Measurements from ENCODE around the gene INAFM2. TPM values are rescaled to one million over a fixed set of nuclear protein-coding genes. Genes with fewer than 3 reads are reported as not detected.

The INAFM2 gene
- total and polyA plus RNA-seq, 2 donors (not counting 3 experiments of a cell fraction or from before 2014, with no cell fraction given), result 10.4 to 24.1 TPM

DNA sequence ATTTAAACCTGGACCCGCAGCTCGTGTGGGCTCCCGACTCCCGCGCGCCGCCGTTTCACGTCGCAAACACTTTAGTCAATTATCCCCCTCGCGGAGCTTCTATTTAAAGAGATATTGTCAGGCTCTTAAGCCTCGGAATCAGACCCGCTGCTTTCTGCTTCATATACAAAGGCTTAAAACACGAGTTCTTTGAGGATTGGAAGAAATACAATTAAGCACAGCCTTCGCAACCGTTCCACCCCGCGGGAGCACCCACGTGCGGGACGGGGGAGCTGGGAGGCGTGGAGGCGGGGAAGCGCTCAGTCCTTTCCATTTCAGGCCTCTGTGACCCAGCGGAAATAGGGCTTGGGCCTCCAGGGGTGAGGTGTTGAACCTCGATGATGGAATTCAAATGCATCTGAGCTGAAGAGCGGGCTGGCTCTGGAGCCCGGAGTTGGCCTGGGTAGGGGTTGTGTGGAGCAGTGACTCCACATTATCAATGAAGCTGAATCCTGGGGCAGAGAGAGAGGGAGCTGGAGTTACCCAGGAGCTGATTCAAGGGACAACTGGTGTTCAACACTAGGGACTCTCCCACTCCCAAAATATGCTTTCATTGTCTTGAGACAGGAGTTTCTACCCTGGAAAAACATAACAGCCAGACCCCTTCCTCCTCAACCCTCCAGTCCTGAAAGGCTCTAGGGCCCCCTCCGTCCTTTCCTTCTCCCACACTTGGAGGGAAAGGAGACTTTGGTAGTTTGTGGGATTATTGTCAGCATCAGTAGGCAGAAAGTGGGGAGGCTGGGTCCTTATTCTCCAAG is 43.0 kb upstream of the INAFM2 start:
- Histone ChIP-seq H3K4me1 (ENCODE audit: control insufficient read depth, extremely low read depth, insufficient read depth, low read length) (peaks cover 11% of the 10 kb centered on the region), H2AFZ (ENCODE audit: low read depth, low read length) (no peak overlapping the region), H3K79me2 (ENCODE audit: control insufficient read depth, insufficient read depth, low read length) (no peaks in the 10 kb centered on the region), H3K9ac (replicated peaks; ENCODE audit: extremely low read depth, insufficient read depth, low read length) (no peak overlapping the region), H3K9me3 (replicated peaks; ENCODE audit: control insufficient read depth, insufficient read depth, low read length) (no peaks in the 10 kb centered on the region), H3K27me3 (ENCODE audit: control insufficient read depth in 2 of 2, insufficient read depth in 2 of 2, low read length in 2 of 2) (peaks cover 50 to 72% of the 10 kb centered on the region in 2 experiments), H3K9me1 (replicated peaks; ENCODE audit: control insufficient read depth, extremely low read depth, insufficient read depth, low read length) (no peaks in the 10 kb centered on the region), H4K20me1 (replicated peaks; ENCODE audit: control insufficient read depth, extremely low read depth, insufficient read depth, low read length) (no peaks in the 10 kb centered on the region), H3K36me3 (ENCODE audit: control insufficient read depth in 2 of 2, extremely low read depth in 1 of 2, insufficient read depth in 2 of 2, low read length in 2 of 2) (no peaks in the 10 kb centered on the region), H3K4me2 (ENCODE audit: insufficient read depth, low read length) (no peak overlapping the region), H3K4me3 (replicated peaks in 1 of 3; ENCODE audit: insufficient read depth in 1 of 3, low read depth in 1 of 3, low read length in 3 of 3) (no peak overlapping the region), H3K27ac (ENCODE audit: insufficient read depth, low read depth, low read length) (no peak overlapping the region)
- TF ChIP-seq POLR2A (IDR thresholded peaks at IDR 0.05; ENCODE audit: low read depth, low read length) (no peak), EZH2 (IDR thresholded peaks at IDR 0.05; ENCODE audit: borderline replicate concordance, low read depth, low read length, severe bottlenecking) (no peak), FOS (IDR thresholded peaks at IDR 0.05; ENCODE audit: borderline replicate concordance, insufficient read depth, low read length) (no peak), JUN (IDR thresholded peaks at IDR 0.05; ENCODE audit: borderline replicate concordance, insufficient read depth, insufficient read length, low read depth) (no peak), GATA2 (IDR thresholded peaks at IDR 0.05; ENCODE audit: insufficient read depth, insufficient read length, low read depth, low read length) (no peak), POLR2AphosphoS5 (IDR thresholded peaks at IDR 0.05; ENCODE audit: insufficient read depth, low read depth, low read length) (no peak), MYC (IDR thresholded peaks at IDR 0.05; ENCODE audit: low read depth, low read length) (no peak)
- TF ChIP-seq, protein P1, sequence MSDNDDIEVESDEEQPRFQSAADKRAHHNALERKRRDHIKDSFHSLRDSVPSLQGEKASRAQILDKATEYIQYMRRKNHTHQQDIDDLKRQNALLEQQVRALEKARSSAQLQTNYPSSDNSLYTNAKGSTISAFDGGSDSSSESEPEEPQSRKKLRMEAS (IDR thresholded peaks at IDR 0.05; ENCODE audit: insufficient read depth, insufficient read length), result no peak
- TF ChIP-seq, protein P2, sequence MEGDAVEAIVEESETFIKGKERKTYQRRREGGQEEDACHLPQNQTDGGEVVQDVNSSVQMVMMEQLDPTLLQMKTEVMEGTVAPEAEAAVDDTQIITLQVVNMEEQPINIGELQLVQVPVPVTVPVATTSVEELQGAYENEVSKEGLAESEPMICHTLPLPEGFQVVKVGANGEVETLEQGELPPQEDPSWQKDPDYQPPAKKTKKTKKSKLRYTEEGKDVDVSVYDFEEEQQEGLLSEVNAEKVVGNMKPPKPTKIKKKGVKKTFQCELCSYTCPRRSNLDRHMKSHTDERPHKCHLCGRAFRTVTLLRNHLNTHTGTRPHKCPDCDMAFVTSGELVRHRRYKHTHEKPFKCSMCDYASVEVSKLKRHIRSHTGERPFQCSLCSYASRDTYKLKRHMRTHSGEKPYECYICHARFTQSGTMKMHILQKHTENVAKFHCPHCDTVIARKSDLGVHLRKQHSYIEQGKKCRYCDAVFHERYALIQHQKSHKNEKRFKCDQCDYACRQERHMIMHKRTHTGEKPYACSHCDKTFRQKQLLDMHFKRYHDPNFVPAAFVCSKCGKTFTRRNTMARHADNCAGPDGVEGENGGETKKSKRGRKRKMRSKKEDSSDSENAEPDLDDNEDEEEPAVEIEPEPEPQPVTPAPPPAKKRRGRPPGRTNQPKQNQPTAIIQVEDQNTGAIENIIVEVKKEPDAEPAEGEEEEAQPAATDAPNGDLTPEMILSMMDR (IDR thresholded peaks at IDR 0.05; ENCODE audit: extremely low read depth in 1 of 2, insufficient read depth in 1 of 2, low read depth in 1 of 2, low read length in 2 of 2), result no peak
- ChIA-PET POLR2A (no interaction called here), CTCF (interaction anchor here (0.7 to 20.1 kb wide), 18 partner anchors 10 to 234 kb away, joined by 3 to 879 read pairs (median 17); partner anchors contain the start of genes CCDC9B, DISP2, INAFM2 and PAK6)
- dilution Hi-C loops (cut with MboI; ENCODE audit: extremely low pct_ligation_motif_present, low sequenced_read_pairs), result no loop called here
- FAIRE-seq (no peak), DNase-seq (ENCODE audit: low read depth, low spot score) (no peak)
- intact Hi-C loops (cut with micrococcal nuclease), result no loop called here
- no TSS peak for BruUV-seq (replicated peaks)
